Measurements from ENCODE around the gene ACSBG1.

Gene ACSBG1

DNA sequence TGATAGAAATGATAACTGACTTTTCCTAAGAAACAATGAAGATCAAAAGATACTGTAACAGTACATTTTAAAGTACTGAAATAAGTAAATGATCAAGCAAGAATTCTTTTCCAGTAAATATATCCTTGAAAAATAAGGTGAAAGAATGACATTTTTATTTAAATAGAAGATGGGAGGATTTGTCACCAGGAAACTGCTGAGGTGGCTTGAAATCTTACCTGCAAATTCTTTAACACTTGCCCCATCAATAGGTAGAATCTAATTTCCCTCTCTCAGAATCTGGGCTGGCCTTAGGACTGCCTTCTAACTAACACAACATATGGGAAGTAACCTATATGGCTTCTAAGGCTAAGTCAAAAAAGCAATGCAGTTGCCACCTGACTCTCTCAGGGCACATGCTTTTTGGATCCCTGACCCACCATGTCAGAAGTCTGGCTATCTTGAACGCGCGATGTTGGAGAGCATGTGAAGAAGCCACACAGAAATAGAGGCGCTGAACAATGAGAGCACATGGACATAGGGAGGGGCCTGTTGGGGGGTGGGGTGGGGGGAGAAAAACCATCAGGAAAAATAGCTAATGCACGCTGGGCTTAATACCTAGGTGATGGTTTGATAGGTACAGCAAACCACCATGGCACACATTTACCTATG lies 11.5 kb downstream of the ACSBG1 start:
- TF ChIP-seq CTCF (IDR thresholded peaks at IDR 0.05; ENCODE audit: extremely low read depth, missing control alignments): no peak
- no peak for DNase-seq (ENCODE audit: low spot score)

- no peak for TF ChIP-seq CTCF (IDR thresholded peaks at IDR 0.05; ENCODE audit: extremely low read depth, missing control alignments)
- DNase-seq (ENCODE audit: low spot score): no peak
Observed at GRCh38 chr15:78220713-78221112, 13.7 kb downstream of the ACSBG1 start.

GRCh38 chr15:78216276-78217104 lies 17.9 kb downstream of the ACSBG1 start:
- no peak for TF ChIP-seq CTCF (IDR thresholded peaks at IDR 0.05; ENCODE audit: extremely low read depth, missing control alignments)
- no peak for DNase-seq (ENCODE audit: low spot score)

- no peak for TF ChIP-seq CTCF (IDR thresholded peaks at IDR 0.05; ENCODE audit: extremely low read depth, missing control alignments)
Observed at GRCh38 chr15:78213956-78214355, 20.4 kb downstream of the ACSBG1 start.

GRCh38 chr15:78213425-78213750 lies 21.0 kb downstream of the ACSBG1 start:
- no peak for TF ChIP-seq CTCF (IDR thresholded peaks at IDR 0.05; ENCODE audit: extremely low read depth, missing control alignments)
- DNase-seq (ENCODE audit: low spot score): no peak

More at GRCh38 chr15:78213956-78214355, 20.4 kb downstream of the ACSBG1 start:
- DNase-seq (ENCODE audit: low spot score): no peak

- no peak for DNase-seq (ENCODE audit: low spot score)
- TF ChIP-seq CTCF (IDR thresholded peaks at IDR 0.05; ENCODE audit: extremely low read depth, missing control alignments): no peak
Observed at GRCh38 chr15:78212546-78213424, 21.6 kb downstream of the ACSBG1 start.

Data from GM20000 (cell line).